Stimulated activated CD4-positive, alpha-beta T cell treated with anti-CD3 and anti-CD28 coated beads, TNF-alpha, amount 100 ng/mL, for 48 hours (primary cell): Measurements from ENCODE around the gene PBX1.

Source experiments
- DNase-seq, 3 donors: peaks; one replicate each; pipeline ENCODE4 v3.0.0-alpha.2; 2020; ENCODE audit warnings: low read depth in 3 of 3

Gene PBX1

GRCh38 chr1:164759144-164759920, 200.3 kb downstream of the PBX1 start:
- DNase-seq, result no peak

GRCh38 chr1:164759979-164760469, 201.0 kb downstream of the PBX1 start:
- no peak for DNase-seq

- DNase-seq, result no peak
Measured at GRCh38 chr1:164760569-164760968, 201.6 kb downstream of the PBX1 start.

DNA sequence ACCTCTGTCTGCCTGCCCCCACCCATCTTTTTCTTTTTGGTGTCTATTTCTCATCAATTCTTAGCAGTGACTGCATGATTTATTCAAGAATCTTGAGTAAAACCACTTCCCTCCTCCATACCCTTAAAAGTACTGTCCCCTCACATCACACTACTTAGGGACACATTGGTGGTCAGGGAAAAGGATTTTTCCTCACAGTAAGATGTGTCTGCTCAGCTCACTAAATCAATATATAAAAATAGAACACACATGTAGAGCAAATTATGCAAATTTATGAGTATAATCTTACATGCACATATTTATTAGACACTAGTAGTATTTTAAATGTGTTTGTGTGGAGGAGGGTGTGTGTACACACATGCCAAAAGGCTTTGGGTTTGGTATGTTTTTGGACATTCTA, 202.0 kb downstream of the PBX1 start:
- no peak for DNase-seq

- DNase-seq, result no peak
Measured at GRCh38 chr1:164763098-164763497, 204.1 kb downstream of the PBX1 start.

DNA sequence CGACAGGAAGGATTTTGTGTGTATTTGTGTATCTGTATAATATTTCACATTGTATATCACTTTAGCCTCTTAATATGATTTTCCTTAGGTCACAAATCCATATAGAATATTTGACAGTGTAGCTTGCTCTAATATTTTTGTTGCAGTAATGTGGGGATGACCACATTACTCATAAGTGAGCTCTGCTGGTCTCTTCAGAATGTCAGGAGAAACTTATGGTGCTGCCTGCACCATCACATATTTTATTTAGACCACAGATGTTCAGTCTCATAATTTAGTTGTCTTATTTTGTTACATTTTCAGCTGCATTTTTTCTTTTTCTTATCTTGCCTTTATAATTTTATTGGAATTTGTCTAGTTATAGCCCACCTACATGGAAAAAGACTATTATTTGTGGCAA, 205.3 kb downstream of the PBX1 start:
- no peak for DNase-seq

GRCh38 chr1:164765557-164765956, 206.6 kb downstream of the PBX1 start:
- DNase-seq, result no peak

DNA sequence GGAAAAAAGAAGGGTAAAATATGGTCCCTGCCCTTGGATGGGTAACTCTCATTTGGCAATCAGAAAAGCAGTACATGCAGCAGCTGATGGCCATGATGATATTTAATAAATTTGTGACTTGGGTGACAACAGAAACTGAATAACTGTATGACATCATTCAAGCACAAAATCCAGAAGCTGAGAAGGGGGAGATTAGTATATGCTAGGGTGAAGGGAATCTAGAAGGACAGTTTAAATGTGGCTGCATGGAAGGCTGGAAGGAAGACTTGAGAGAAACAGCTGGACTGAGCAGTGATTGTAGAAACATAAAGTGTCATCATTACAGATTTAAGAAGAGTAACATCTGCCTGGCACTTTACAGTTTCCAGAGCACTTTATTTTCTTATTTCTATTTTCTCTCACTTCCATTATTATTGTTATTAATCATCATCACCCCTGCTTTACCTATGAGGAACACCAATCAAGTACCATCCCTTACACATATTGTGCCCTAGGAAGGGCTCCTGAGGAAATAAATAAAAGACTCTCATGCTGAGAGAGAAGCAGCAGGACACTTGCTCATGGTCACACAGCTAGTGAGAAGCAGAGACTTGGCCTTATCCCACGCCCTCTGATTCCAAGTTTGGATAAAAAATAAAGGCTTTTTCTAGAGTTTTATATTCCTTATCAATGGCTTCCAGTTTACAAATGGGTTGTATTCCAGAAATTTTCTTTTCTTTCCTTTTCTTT, 207.2 kb downstream of the PBX1 start:
- DNase-seq, result no peak

- no peak for DNase-seq
Measured at GRCh38 chr1:164767752-164768402, 208.9 kb downstream of the PBX1 start.

DNA sequence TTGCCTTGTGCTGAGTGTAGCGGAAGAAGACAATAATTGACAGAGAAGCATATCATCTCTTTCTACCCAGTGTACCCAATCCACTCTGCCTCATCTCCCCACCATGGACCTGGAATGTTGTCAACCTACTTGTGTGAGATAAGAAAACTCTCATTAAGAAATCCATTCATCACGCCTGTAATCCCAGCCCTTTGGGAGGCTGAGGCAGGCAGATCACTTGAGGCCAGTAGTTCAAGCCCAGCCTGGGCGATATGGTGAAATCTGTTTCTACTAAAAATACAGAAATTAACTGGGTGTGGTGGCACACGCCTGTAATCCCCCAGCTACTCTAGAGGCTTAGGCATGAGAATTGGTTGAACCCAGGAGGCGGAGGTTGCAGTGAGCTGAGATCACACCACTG, 209.6 kb downstream of the PBX1 start:
- DNase-seq, result no peak

GRCh38 chr1:164769486-164770130, 210.6 kb downstream of the PBX1 start:
- no peak for DNase-seq

DNA sequence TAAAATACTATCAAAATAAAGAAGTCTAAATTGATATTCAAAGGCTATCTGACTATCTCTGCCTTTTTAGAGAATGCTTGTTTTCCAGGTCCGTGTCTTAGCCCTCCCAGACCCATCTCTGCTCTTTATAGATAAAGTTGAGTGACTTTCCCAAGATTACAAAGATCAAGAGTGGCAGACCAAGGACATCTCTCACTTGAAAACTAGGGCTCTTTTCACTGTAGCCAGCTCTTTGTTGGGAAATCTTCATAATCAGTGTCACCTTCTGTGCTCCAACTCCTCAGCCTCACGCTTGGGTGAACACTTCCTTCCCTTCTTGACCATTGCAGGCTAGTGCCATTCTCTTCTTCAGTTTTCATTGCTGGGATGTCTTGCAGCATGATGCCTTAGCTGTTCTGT, 211.1 kb downstream of the PBX1 start:
- DNase-seq, result no peak

- DNase-seq, result no peak
Measured at GRCh38 chr1:164771041-164771618, 212.1 kb downstream of the PBX1 start.

DNA sequence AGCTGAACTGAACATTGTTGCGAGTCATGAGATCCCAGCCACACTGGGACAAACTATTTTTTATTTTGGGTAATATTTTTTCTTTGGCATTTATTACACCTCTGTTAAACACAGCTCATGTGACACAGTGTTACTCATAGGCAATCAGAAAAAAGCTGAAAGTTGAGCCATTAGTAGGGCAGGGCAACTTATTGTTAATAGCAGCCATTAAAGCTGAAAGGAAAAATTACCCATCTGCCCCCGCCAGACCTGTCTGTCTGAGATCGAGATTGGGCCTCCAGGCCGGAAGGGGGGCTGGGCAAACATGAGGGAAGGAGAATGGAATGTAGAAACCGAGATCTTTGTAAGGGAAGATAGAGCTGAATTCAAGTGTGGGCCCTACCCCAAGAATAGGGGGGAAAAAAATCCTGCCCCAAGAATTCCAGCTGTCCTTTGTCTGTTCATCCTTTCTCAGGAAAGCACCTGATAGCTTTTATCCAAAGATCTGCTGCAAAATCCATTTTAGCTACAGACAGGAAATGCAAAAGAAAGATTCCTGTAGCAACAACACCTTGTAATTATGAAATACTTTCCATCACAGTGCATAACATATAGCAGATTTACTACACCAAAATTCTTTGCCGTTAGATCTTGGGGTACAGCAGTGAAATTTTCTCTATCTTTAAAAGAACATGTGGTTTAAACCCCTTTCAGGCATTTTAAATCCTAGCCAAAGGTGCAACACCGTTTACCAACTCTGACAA, 212.8 kb downstream of the PBX1 start:
- no peak for DNase-seq

DNA sequence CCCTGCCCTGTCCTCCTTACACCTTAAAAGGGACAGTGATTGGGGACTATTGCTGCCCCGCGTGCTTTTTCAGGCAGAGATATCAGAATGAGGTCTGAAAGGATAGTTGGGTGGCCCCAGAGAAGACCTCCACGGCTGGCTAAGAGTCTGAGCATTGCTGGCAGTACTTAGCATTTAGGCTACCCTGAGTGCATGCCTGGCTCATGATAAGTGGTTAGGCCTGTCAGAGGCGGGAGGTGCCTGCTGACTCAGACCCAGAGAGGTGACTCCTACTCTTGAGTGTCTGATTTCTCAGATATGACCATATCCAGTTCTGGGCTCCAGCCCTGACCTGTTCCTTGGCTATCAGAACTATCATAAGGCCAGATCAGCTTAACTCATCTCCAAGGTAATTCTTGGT, 213.7 kb downstream of the PBX1 start:
- no peak for DNase-seq

- DNase-seq, result no peak
Measured at GRCh38 chr1:164773102-164773501, 214.1 kb downstream of the PBX1 start.

- DNase-seq, result no peak
Measured at GRCh38 chr1:164774413-164774812, 215.4 kb downstream of the PBX1 start.

DNA sequence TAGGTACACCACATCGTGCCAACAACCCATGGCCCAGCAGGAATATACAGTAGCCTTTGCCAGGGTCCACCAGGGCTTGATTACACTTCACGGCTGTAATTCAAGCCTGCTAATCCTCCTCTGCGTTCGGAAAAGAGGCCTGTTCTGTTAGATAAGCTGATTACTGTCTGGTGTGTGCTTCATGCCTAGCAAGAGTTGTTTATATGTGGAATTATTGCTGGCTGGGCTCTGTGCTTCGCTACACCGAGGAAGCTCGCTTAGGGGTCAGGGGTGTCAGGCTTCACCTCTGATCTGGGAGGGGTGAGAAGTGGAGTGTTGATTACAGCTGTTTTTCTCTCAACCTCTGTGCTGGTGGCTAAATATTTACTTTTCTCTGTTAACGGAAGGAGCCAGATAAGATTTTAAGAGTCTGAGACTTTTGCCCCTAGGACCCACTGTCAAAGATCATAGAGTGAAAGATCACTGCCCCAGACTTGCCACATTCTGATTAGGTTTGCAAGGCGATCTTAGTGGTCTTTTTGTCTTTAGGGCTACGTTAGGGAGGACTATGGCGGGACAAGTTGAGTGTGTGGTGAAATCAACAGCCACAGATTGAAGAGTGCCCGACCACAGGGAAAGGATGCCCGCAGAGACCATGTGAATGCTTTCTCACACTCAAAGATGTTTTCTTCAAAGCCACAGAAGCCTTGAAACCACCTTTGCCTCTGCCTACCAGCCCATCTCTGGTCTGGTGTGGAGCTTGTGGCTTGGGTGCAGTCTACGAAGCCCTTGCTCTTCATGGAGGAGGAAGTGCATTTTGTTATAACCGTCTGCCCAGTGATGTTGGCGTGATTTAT, 216.1 kb downstream of the PBX1 start:
- no peak for DNase-seq

- DNase-seq, result no peak
Measured at GRCh38 chr1:164777518-164777917, 218.5 kb downstream of the PBX1 start.

- DNase-seq, result no peak
Measured at GRCh38 chr1:164779376-164779775, 220.4 kb downstream of the PBX1 start.
